ENCODE measurements around the gene SEMG2. TPM values are rescaled to one million over a fixed set of nuclear protein-coding genes. Genes with fewer than 3 reads are reported as not detected.
A peak's percentile ranks its signal among the peaks of the same experiment; 100 is the strongest.

SEMG2 gene
- total and polyA plus RNA-seq, 2 of the 13 experiments (the other 11 are each of a cell fraction or from before 2014, with no cell fraction given), result not detected

GRCh38 chr20:45254383-45255262, 33.5 kb downstream of the SEMG2 start, which contains the start of gene SLPI:
Gene SLPI, minus strand, starts transcription at chr20:45254564. Its CDS starts 21 bp downstream, at chr20:45254543.
- ChIA-PET CTCF (ENCODE audit: low intra/inter-chr PET ratio, low total read pairs) (no interaction called here), POLR2A (no interaction called here)
- intact Hi-C loops (cut with micrococcal nuclease; ENCODE audit: unreplicated experiment) (no loop called here), in situ Hi-C loops (cut with HindIII; ENCODE audit: extremely low pct_ligation_motif_present, low pct_unique_long_range_greater_than_20kb) (no loop called here)
- Histone ChIP-seq H3K27ac (ENCODE audit: extremely low read length, insufficient read depth, low read length) (no peak within 1 kb of the TSS), H3K4me1 (ENCODE audit: insufficient read depth, low read length) (peaks cover 13% of the 10 kb centered on the region), H4K20me1 (ENCODE audit: insufficient read depth, low read length) (no peaks in the 10 kb centered on the region), H3K79me2 (ENCODE audit: insufficient read depth, low read length) (no peaks in the 10 kb centered on the region), H2AFZ (ENCODE audit: low read length) (no peak within 1 kb of the TSS), H3K9me3 (ENCODE audit: low read length) (no peaks in the 10 kb centered on the region), H3K4me3 (replicated peaks in 1 of 3; ENCODE audit: insufficient read depth in 1 of 3, low read depth in 2 of 3, low read length in 3 of 3) (no peak within 1 kb of the TSS), H3K36me3 (replicated peaks in 1 of 2; ENCODE audit: control insufficient read depth in 1 of 2, insufficient read depth in 2 of 2, low read length in 2 of 2) (no peaks in the 10 kb centered on the region), H3K4me2 (ENCODE audit: low read depth, low read length) (no peak within 1 kb of the TSS), H3K9ac (ENCODE audit: insufficient read depth, low read depth, low read length) (no peak within 1 kb of the TSS), H3K27me3 (ENCODE audit: control insufficient read depth in 1 of 2, insufficient read depth in 2 of 2, low read length in 2 of 2) (peaks cover 0 to 21% of the 10 kb centered on the region in 2 experiments; a peak in 1 of 5 replicates)
- FAIRE-seq (peak; percentile 12), ATAC-seq (peak; percentile 56), DNase-seq (ENCODE audit: low spot score) (peak; percentile 41)
- BruUV-seq (replicated peaks), result no TSS peak
- WGBS (ENCODE audit: low lambda C conversion rate), result 8% methylated on average over 7 of the region's 7 CpGs
- TF ChIP-seq ZNF615 (CRISPR knock-in tag; IDR thresholded peaks at IDR 0.05; ENCODE audit: borderline replicate concordance) (no peak), ZNF326 (CRISPR knock-in tag; IDR thresholded peaks at IDR 0.05; ENCODE audit: borderline replicate concordance) (no peak), RORA (CRISPR knock-in tag; IDR thresholded peaks at IDR 0.05) (no peak), ZNF614 (CRISPR knock-in tag; IDR thresholded peaks at IDR 0.05; ENCODE audit: borderline replicate concordance) (no peak), ZBTB46 (CRISPR knock-in tag; IDR thresholded peaks at IDR 0.05; ENCODE audit: borderline replicate concordance) (0 out of 2 replicates have a peak, but pooled peaks have one; percentile 32), ZMYM4 (CRISPR knock-in tag; IDR thresholded peaks at IDR 0.05) (no peak), IRF2 (CRISPR knock-in tag; IDR thresholded peaks at IDR 0.05) (no peak), NFE2L2 (IDR thresholded peaks at IDR 0.05; ENCODE audit: low read length) (no peak), MBD4 (IDR thresholded peaks at IDR 0.05; ENCODE audit: borderline replicate concordance, low read length) (no peak), CEBPB (IDR thresholded peaks at IDR 0.05; ENCODE audit: borderline replicate concordance, low read depth, low read length) (peak; percentile 92), KMT2A (CRISPR knock-in tag; IDR thresholded peaks at IDR 0.05) (no peak), CEBPG (CRISPR knock-in tag; IDR thresholded peaks at IDR 0.05) (peak; percentile 43), SOX5 (CRISPR knock-in tag; IDR thresholded peaks at IDR 0.05; ENCODE audit: borderline replicate concordance) (no peak), LCORL (IDR thresholded peaks at IDR 0.05) (no peak), LCORL (CRISPR knock-in tag; IDR thresholded peaks at IDR 0.05) (0 out of 2 replicates have a peak, but pooled peaks have one; percentile 39), ZMAT3 (CRISPR knock-in tag; conservative IDR thresholded peaks at IDR 0.05) (no peak)
- TF ChIP-seq, protein P1, sequence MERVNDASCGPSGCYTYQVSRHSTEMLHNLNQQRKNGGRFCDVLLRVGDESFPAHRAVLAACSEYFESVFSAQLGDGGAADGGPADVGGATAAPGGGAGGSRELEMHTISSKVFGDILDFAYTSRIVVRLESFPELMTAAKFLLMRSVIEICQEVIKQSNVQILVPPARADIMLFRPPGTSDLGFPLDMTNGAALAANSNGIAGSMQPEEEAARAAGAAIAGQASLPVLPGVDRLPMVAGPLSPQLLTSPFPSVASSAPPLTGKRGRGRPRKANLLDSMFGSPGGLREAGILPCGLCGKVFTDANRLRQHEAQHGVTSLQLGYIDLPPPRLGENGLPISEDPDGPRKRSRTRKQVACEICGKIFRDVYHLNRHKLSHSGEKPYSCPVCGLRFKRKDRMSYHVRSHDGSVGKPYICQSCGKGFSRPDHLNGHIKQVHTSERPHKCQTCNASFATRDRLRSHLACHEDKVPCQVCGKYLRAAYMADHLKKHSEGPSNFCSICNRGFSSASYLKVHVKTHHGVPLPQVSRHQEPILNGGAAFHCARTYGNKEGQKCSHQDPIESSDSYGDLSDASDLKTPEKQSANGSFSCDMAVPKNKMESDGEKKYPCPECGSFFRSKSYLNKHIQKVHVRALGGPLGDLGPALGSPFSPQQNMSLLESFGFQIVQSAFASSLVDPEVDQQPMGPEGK (CRISPR knock-in tag; IDR thresholded peaks at IDR 0.05), result no peak
- TF ChIP-seq, protein P2, sequence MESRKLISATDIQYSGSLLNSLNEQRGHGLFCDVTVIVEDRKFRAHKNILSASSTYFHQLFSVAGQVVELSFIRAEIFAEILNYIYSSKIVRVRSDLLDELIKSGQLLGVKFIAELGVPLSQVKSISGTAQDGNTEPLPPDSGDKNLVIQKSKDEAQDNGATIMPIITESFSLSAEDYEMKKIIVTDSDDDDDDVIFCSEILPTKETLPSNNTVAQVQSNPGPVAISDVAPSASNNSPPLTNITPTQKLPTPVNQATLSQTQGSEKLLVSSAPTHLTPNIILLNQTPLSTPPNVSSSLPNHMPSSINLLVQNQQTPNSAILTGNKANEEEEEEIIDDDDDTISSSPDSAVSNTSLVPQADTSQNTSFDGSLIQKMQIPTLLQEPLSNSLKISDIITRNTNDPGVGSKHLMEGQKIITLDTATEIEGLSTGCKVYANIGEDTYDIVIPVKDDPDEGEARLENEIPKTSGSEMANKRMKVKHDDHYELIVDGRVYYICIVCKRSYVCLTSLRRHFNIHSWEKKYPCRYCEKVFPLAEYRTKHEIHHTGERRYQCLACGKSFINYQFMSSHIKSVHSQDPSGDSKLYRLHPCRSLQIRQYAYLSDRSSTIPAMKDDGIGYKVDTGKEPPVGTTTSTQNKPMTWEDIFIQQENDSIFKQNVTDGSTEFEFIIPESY (CRISPR knock-in tag; IDR thresholded peaks at IDR 0.05), result no peak
- TF ChIP-seq, protein P3, sequence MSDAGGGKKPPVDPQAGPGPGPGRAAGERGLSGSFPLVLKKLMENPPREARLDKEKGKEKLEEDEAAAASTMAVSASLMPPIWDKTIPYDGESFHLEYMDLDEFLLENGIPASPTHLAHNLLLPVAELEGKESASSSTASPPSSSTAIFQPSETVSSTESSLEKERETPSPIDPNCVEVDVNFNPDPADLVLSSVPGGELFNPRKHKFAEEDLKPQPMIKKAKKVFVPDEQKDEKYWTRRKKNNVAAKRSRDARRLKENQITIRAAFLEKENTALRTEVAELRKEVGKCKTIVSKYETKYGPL (CRISPR knock-in tag; IDR thresholded peaks at IDR 0.05), result peak; percentile 68; the same call in 1 of the 2 replicates
